HepG2 (cell line): ENCODE data around the gene MMP17. TPM values are rescaled to one million over a fixed set of nuclear protein-coding genes. Genes with fewer than 3 reads are reported as not detected.
A peak's percentile ranks its signal among the peaks of the same experiment; 100 is the strongest.

Experiments used
- ATAC-seq: fragments of 200-7000 bp; cut with Tn5 transposase; 3 replicates; pipeline ENCODE4 v1.9.1; 2020; ENCODE audit warnings: mild to moderate bottlenecking, moderate library complexity
- Bru-seq: library from RNA; stranded (reverse); fragments of 400-500 nt; gene quantifications from one replicate; lab custom pipeline; 2021; lab: Mats Ljungman, UMichigan
- BruChase-seq, 2 experiments: library from RNA; stranded (reverse); fragments of 400-500 nt; gene quantifications; one replicate each; lab custom pipeline; 2021; lab: Mats Ljungman, UMichigan
- BruUV-seq: library from RNA; stranded (reverse); fragments of 400-500 nt; replicated peaks from 2 replicates; lab custom pipeline; 2021; lab: Mats Ljungman, UMichigan
- CTCF ChIA-PET: fragments of 300-600 bp; formaldehyde crosslinking; extraction: SDS; loops from one replicate; lab custom pipeline; 2021; ENCODE audit warnings: low total read pairs, inconsistent platforms, low intra/inter-chr PET ratio; lab: Yijun Ruan, JAX
- POLR2A ChIA-PET: fragments of 350-600 bp; sonication (Branson Sonifier 250); formaldehyde crosslinking; loops from one replicate; lab custom pipeline; 2020; ENCODE audit warnings: antibody characterized with exemption, inconsistent platforms; lab: Yijun Ruan, JAX
- DNase-seq: peaks from one replicate; pipeline ENCODE4 v3.0.0-alpha.2; 2015; ENCODE audit warnings: low spot score
- FAIRE-seq: peaks from 3 replicates; lab custom pipeline; 2011; peaks lifted over from hg19 to GRCh38; lab: Jason Lieb, UNC
- H2AFZ ChIP-seq: one replicate; pipeline ENCODE4 v1.6.1; 2011; ENCODE audit warnings: low read length, inconsistent platforms
- H3K27ac ChIP-seq: fragments of 300-600 bp; 3 replicates; pipeline ENCODE4 v1.8.0; 2011; ENCODE audit warnings: mixed run types, mild to moderate bottlenecking, mixed read lengths, low read length, inconsistent platforms; ENCODE audit not compliant: insufficient read depth; ENCODE audit errors: extremely low read length
- H3K27me3 ChIP-seq, 2 experiments: fragments of 200-600 bp in 1 of 2; 2 replicates in 1 of 2; 3 replicates in 1 of 2; pipeline versions ENCODE4 v1.6.0 to v1.8.0; 2011; ENCODE audit warnings: low read length in 2 of 2, mild to moderate bottlenecking in 2 of 2, moderate library complexity in 2 of 2, inconsistent platforms in 1 of 2; ENCODE audit not compliant: insufficient read depth in 2 of 2, control insufficient read depth in 1 of 2
- H3K36me3 ChIP-seq, 2 experiments: fragments of 200-600 bp in 1 of 2; replicated peaks in 1 of 2; 2 replicates in 1 of 2; 3 replicates in 1 of 2; pipeline versions ENCODE4 v1.5.1 to v1.8.0; 2011; ENCODE audit warnings: low read length in 2 of 2, inconsistent platforms in 1 of 2; ENCODE audit not compliant: insufficient read depth in 2 of 2, control insufficient read depth in 1 of 2
- H3K4me1 ChIP-seq: 2 replicates; pipeline ENCODE4 v1.5.1; 2012; ENCODE audit warnings: low read length, inconsistent platforms; ENCODE audit not compliant: insufficient read depth
- H3K4me2 ChIP-seq: 2 replicates; pipeline ENCODE4 v1.6.0; 2011; ENCODE audit warnings: low read depth, low read length, inconsistent platforms
- H3K4me3 ChIP-seq, 3 experiments: fragments of 200-600 bp in 1 of 3; sonication (generic), shearing (Covaris generic) in 1 of 3; replicated peaks in 1 of 3; 2 replicates each; pipeline ENCODE4 v1.5.1; 2011 to 2016; ENCODE audit warnings: low read length in 3 of 3, inconsistent platforms in 2 of 3, low read depth in 2 of 3, mild to moderate bottlenecking in 2 of 3, control low read depth in 1 of 3, mixed read lengths in 1 of 3; ENCODE audit not compliant: insufficient read depth in 1 of 3
- H3K79me2 ChIP-seq: one replicate; pipeline ENCODE4 v1.6.1; 2011; ENCODE audit warnings: low read length, inconsistent platforms; ENCODE audit not compliant: insufficient read depth
- H3K9ac ChIP-seq: 2 replicates; pipeline ENCODE4 v1.6.0; 2011; ENCODE audit warnings: mild to moderate bottlenecking, low read depth, low read length, inconsistent platforms; ENCODE audit not compliant: insufficient read depth
- H3K9me3 ChIP-seq: 2 replicates; pipeline ENCODE4 v1.5.1; 2012; ENCODE audit warnings: mild to moderate bottlenecking, low read length
- H4K20me1 ChIP-seq: 2 replicates; pipeline ENCODE4 v1.6.0; 2011; ENCODE audit warnings: inconsistent platforms, mild to moderate bottlenecking, low read length, moderate library complexity; ENCODE audit not compliant: insufficient read depth
- FOXO1 ChIP-seq: sonication (generic); formaldehyde crosslinking; IDR thresholded peaks from 2 replicates; pipeline ENCODE4 v1.4.0; 2020; ENCODE audit warnings: missing genetic modification reagents
- HNRNPK ChIP-seq: fragments of 200-400 bp; formaldehyde crosslinking; IDR thresholded peaks from 2 replicates; pipeline ENCODE4 v1.6.1; 2018; ENCODE audit warnings: low read length, low read depth, moderate library complexity, mild to moderate bottlenecking; ENCODE audit not compliant: poor library complexity, severe bottlenecking
- KDM1A ChIP-seq: IDR thresholded peaks from 2 replicates; pipeline ENCODE4 v1.6.1; 2016; ENCODE audit warnings: missing compliant biosample characterization
- THYN1 ChIP-seq: sonication (generic); formaldehyde crosslinking; IDR thresholded peaks from 2 replicates; pipeline ENCODE4 v1.8.1; 2023; ENCODE audit warnings: low read depth, mild to moderate bottlenecking, moderate library complexity, missing genetic modification reagents, borderline replicate concordance
- WGBS: methylation state at CpG from one replicate; pipeline ENCODE4 v1.1.6; 2017; ENCODE audit warnings: low lambda C conversion rate; 5-methylcytosine and 5-hydroxymethylcytosine counted together
- in situ Hi-C: cut with HindIII; loops from 2 replicates; pipeline ENCODE4 v1.10.0; 2017; ENCODE audit warnings: low pct_unique_long_range_greater_than_20kb; ENCODE audit not compliant: extremely low pct_ligation_motif_present
- intact Hi-C: fragments of 100-400 bp; cut with micrococcal nuclease; formaldehyde crosslinking; loops from one replicate; pipeline ENCODE4 v1.10.0; 2022; ENCODE audit not compliant: unreplicated experiment
- long read RNA-seq, 2 experiments: library from RNA in 1 of 2; library from polyadenylated mRNA in 1 of 2; stranded (forward) in 1 of 2; unstranded in 1 of 2; transcript quantifications; one replicate each; pipeline ENCODE4 v2.0.0, GENCODE V29; 2019 to 2022
- polyA minus RNA-seq, 3 experiments: library from RNA; depleted of rRNA, polyadenylated mRNA; stranded (reverse); fragments of >200 nt; gene quantifications; 2 replicates each; pipeline ENCODE4 v1.2.3, GENCODE V29; 2011; ENCODE audit warnings: low replicate concordance in 1 of 3
- polyA plus RNA-seq, 8 experiments: library from polyadenylated mRNA; depleted of rRNA in 3 of 8; stranded (reverse) in 7 of 8; unstranded in 1 of 8; fragments of >200 nt; fragmentation: Illumina TruSeq in 4 of 8; extraction: Trizol in 4 of 8; gene quantifications; 2 replicates each; pipeline versions ENCODE4 v1.2.1 to v1.2.3, GENCODE V29; 2011 to 2016; ENCODE audit warnings: low read depth in 4 of 8, missing spikeins in 1 of 8, mixed read lengths in 1 of 8; ENCODE audit not compliant: insufficient read depth in 1 of 8
- total RNA-seq, 5 experiments: library from RNA; depleted of rRNA; stranded (reverse); fragments of >200 nt; fragmentation: Illumina TruSeq; extraction: Trizol; gene quantifications; 2 replicates each; pipeline ENCODE4 v1.2.3, GENCODE V29; 2016; ENCODE audit warnings: low read depth in 1 of 5
- TF ChIP-seq, protein P1 (sequence below): sonication (generic); formaldehyde crosslinking; IDR thresholded peaks from 2 replicates; pipeline ENCODE4 v1.5.0; 2020; ENCODE audit warnings: mild to moderate bottlenecking, missing genetic modification reagents, moderate library complexity
- TF ChIP-seq, protein P2 (sequence below): fragments of 450-650 bp; IDR thresholded peaks from 2 replicates; pipeline ENCODE4 v1.6.1; 2017; ENCODE audit warnings: mild to moderate bottlenecking
- TF ChIP-seq, protein P3 (sequence below), 2 experiments: sonication (generic) in 1 of 2; formaldehyde crosslinking in 1 of 2; IDR thresholded peaks; 2 replicates each; pipeline versions ENCODE4 v1.4.0 to v1.6.1; 2018 to 2020; ENCODE audit warnings: missing genetic modification reagents in 2 of 2, borderline replicate concordance in 1 of 2, low read depth in 1 of 2, mild to moderate bottlenecking in 1 of 2, missing biosample characterization in 1 of 2
- TF ChIP-seq, protein P4 (sequence below): sonication (generic); formaldehyde crosslinking; IDR thresholded peaks from 2 replicates; pipeline ENCODE4 v1.9.0; 2022; ENCODE audit warnings: missing genetic modification reagents, mild to moderate bottlenecking, borderline replicate concordance

MMP17 gene
- total RNA-seq (2016; rRNA removed; fragmentation: Illumina TruSeq; extraction: Trizol) (0.38 and 0.80 TPM in 2 replicates), polyA plus RNA-seq (2011; rRNA removed) (0.55 and 2.0 TPM in 2 replicates), polyA minus RNA-seq (2011; rRNA and poly(A)+ RNA removed; ENCODE audit: low replicate concordance) (0.70 and 1.1 TPM in 2 replicates), Bru-seq, nascent RNA (percentile 13 among the genes with signal in this experiment), BruChase-seq, experiment 1, labeled RNA remaining after a 6-hour chase (percentile 12 among the genes with signal in this experiment), BruChase-seq, experiment 2, labeled RNA remaining after a 2-hour chase (percentile 12 among the genes with signal in this experiment)
- total RNA-seq (2016; cell fraction: cytosol; rRNA removed; fragmentation: Illumina TruSeq; extraction: Trizol; ENCODE audit: low read depth): 0.79 and 1.1 TPM in 2 replicates
- total RNA-seq (2016; cell fraction: insoluble cytoplasmic fraction; rRNA removed; fragmentation: Illumina TruSeq; extraction: Trizol): 0.36 and 0.78 TPM in 2 replicates
- 1.2 and 1.4 TPM in 2 replicates for total RNA-seq (2016; cell fraction: membrane; rRNA removed; fragmentation: Illumina TruSeq; extraction: Trizol)
- total RNA-seq (2016; cell fraction: nucleus; rRNA removed; fragmentation: Illumina TruSeq; extraction: Trizol): 0.69 and 0.75 TPM in 2 replicates
- 0.69 and 1.1 TPM in 2 replicates for polyA plus RNA-seq (2011; cell fraction: cytosol; rRNA removed)
- 3.2 and 5.2 TPM in 2 replicates for polyA plus RNA-seq (2011; cell fraction: nucleus; rRNA removed)
- 0.24 and 0.57 TPM in 2 replicates for polyA plus RNA-seq (2012)
- 0.80 and 1.2 TPM in 2 replicates for polyA plus RNA-seq (2016; cell fraction: cytosol; fragmentation: Illumina TruSeq; extraction: Trizol; ENCODE audit: low read depth)
- 0.53 and 1.4 TPM in 2 replicates for polyA plus RNA-seq (2016; cell fraction: insoluble cytoplasmic fraction; fragmentation: Illumina TruSeq; extraction: Trizol; ENCODE audit: low read depth)
- polyA plus RNA-seq (2016; cell fraction: membrane; fragmentation: Illumina TruSeq; extraction: Trizol; ENCODE audit: low read depth): 1.5 and 2.6 TPM in 2 replicates
- 2.1 and 2.8 TPM in 2 replicates for polyA plus RNA-seq (2016; cell fraction: nucleus; fragmentation: Illumina TruSeq; extraction: Trizol; ENCODE audit: insufficient read depth, low read depth)
- 1.5 TPM in 1 of 2 replicates, not detected in the other for polyA minus RNA-seq (2011; cell fraction: cytosol; rRNA and poly(A)+ RNA removed)
- polyA minus RNA-seq (2011; cell fraction: nucleus; rRNA and poly(A)+ RNA removed): 1.4 and 2.6 TPM in 2 replicates
- long read RNA-seq, experiment 1: 0 reads
- long read RNA-seq, experiment 2, partial matches to known transcripts: 0 of 1 reads
- long read RNA-seq, experiment 2, other reads (novel, unspliced or antisense): 1 of 1 reads

DNA sequence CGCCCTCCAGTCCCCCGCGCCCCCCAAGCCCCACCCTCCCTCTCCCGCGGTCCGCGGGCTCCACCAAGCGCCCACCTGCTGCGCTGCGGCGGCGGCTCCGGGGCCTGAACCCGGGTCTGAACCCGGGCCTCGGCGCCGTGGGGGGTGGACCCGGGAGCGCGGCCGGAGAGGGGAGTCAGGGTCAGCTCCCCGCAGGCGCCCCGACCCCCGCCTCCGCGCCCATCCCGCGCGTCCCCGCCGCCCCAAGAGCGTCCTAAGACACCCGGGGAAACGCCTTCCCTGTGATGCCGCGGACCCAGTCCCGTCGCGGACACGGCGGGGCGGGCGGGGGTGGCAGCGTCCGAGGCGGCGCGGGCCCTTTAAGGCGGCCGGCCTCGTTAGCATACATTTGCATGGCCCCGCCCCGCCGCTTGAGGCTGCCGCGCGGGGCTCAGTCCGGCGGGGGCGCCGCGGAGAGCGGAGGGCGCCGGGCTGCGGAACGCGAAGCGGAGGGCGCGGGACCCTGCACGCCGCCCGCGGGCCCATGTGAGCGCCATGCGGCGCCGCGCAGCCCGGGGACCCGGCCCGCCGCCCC, at the start of gene MMP17:
Gene MMP17 (plus strand): TSS at position 433 of the 574 bp plus-strand sequence. CDS start 102 bp downstream, at position 535.
- POLR2A ChIA-PET: interaction anchor here (0.8 kb wide), 1 partner anchor 32 kb away, joined by 3 read pairs; no protein-coding TSS in a partner anchor
- 20% methylated on average over 2 of the region's 86 CpGs for WGBS
- intact Hi-C loops (no loop called here), in situ Hi-C loops (loop anchor here (25.0 kb wide), 1 partner anchor 716 kb away; no protein-coding TSS in a partner anchor)
- Histone ChIP-seq H3K4me2 (peak within 1 kb of the TSS; percentile 84), H2AFZ (no peak within 1 kb of the TSS), H4K20me1 (no peaks in the 10 kb centered on the region), H3K27ac (no peak within 1 kb of the TSS), H3K79me2 (no peaks in the 10 kb centered on the region), H3K4me3 (peak within 1 kb of the TSS; percentile 49 to 73 (median 50)), H3K36me3 (no peaks in the 10 kb centered on the region), H3K27me3 (peaks cover 9 to 63% of the 10 kb centered on the region in 2 experiments; a peak in 4 of 5 replicates), H3K9ac (no peak within 1 kb of the TSS), H3K9me3 (no peaks in the 10 kb centered on the region), H3K4me1 (peaks cover 55% of the 10 kb centered on the region)
- CTCF ChIA-PET: no interaction called here
- FAIRE-seq (no peak), ATAC-seq (peak; percentile 27), DNase-seq (no peak)
- no TSS peak for BruUV-seq
- TF ChIP-seq, protein P1, sequence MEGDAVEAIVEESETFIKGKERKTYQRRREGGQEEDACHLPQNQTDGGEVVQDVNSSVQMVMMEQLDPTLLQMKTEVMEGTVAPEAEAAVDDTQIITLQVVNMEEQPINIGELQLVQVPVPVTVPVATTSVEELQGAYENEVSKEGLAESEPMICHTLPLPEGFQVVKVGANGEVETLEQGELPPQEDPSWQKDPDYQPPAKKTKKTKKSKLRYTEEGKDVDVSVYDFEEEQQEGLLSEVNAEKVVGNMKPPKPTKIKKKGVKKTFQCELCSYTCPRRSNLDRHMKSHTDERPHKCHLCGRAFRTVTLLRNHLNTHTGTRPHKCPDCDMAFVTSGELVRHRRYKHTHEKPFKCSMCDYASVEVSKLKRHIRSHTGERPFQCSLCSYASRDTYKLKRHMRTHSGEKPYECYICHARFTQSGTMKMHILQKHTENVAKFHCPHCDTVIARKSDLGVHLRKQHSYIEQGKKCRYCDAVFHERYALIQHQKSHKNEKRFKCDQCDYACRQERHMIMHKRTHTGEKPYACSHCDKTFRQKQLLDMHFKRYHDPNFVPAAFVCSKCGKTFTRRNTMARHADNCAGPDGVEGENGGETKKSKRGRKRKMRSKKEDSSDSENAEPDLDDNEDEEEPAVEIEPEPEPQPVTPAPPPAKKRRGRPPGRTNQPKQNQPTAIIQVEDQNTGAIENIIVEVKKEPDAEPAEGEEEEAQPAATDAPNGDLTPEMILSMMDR (CRISPR knock-in tag): peak; percentile 60
- no peak for TF ChIP-seq FOXO1
- TF ChIP-seq, protein P2, sequence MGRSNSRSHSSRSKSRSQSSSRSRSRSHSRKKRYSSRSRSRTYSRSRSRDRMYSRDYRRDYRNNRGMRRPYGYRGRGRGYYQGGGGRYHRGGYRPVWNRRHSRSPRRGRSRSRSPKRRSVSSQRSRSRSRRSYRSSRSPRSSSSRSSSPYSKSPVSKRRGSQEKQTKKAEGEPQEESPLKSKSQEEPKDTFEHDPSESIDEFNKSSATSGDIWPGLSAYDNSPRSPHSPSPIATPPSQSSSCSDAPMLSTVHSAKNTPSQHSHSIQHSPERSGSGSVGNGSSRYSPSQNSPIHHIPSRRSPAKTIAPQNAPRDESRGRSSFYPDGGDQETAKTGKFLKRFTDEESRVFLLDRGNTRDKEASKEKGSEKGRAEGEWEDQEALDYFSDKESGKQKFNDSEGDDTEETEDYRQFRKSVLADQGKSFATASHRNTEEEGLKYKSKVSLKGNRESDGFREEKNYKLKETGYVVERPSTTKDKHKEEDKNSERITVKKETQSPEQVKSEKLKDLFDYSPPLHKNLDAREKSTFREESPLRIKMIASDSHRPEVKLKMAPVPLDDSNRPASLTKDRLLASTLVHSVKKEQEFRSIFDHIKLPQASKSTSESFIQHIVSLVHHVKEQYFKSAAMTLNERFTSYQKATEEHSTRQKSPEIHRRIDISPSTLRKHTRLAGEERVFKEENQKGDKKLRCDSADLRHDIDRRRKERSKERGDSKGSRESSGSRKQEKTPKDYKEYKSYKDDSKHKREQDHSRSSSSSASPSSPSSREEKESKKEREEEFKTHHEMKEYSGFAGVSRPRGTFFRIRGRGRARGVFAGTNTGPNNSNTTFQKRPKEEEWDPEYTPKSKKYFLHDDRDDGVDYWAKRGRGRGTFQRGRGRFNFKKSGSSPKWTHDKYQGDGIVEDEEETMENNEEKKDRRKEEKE: no peak
- TF ChIP-seq THYN1 (CRISPR knock-in tag): no peak
- TF ChIP-seq, protein P3, sequence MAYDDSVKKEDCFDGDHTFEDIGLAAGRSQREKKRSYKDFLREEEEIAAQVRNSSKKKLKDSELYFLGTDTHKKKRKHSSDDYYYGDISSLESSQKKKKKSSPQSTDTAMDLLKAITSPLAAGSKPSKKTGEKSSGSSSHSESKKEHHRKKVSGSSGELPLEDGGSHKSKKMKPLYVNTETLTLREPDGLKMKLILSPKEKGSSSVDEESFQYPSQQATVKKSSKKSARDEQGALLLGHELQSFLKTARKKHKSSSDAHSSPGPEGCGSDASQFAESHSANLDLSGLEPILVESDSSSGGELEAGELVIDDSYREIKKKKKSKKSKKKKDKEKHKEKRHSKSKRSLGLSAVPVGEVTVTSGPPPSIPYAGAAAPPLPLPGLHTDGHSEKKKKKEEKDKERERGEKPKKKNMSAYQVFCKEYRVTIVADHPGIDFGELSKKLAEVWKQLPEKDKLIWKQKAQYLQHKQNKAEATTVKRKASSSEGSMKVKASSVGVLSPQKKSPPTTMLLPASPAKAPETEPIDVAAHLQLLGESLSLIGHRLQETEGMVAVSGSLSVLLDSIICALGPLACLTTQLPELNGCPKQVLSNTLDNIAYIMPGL (CRISPR knock-in tag; IDR thresholded peaks at IDR 0.05; ENCODE audit: borderline replicate concordance in 1 of 2, low read depth in 1 of 2): peak in 1 of 2 experiments; percentile 21; a peak in 1 of 4 replicates
- no peak for TF ChIP-seq KDM1A (CRISPR knock-in tag)
- peak; percentile 44 for TF ChIP-seq HNRNPK
- TF ChIP-seq, protein P4, sequence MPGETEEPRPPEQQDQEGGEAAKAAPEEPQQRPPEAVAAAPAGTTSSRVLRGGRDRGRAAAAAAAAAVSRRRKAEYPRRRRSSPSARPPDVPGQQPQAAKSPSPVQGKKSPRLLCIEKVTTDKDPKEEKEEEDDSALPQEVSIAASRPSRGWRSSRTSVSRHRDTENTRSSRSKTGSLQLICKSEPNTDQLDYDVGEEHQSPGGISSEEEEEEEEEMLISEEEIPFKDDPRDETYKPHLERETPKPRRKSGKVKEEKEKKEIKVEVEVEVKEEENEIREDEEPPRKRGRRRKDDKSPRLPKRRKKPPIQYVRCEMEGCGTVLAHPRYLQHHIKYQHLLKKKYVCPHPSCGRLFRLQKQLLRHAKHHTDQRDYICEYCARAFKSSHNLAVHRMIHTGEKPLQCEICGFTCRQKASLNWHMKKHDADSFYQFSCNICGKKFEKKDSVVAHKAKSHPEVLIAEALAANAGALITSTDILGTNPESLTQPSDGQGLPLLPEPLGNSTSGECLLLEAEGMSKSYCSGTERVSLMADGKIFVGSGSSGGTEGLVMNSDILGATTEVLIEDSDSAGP: peak; percentile 99
